Hematopoietic multipotent progenitor cell treated with erythropoietin and hydrocortisone succinate and interleukin-3 and kit ligand, for 15 days (in vitro differentiated cells): Measurements from ENCODE around the gene HOXC10.

Experiments
- DNase-seq: peaks from one replicate; pipeline ENCODE4 v3.0.0-alpha.2; 2015; ENCODE audit warnings: low spot score

HOXC10 gene

DNA sequence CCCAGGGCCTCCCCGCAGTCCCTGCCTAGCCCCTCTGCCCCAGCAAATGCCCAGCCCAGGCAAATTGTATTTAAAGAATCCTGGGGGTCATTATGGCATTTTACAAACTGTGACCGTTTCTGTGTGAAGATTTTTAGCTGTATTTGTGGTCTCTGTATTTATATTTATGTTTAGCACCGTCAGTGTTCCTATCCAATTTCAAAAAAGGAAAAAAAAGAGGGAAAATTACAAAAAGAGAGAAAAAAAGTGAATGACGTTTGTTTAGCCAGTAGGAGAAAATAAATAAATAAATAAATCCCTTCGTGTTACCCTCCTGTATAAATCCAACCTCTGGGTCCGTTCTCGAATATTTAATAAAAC, 45.5 kb downstream of the HOXC10 start:
- DNase-seq = no peak

GRCh38 chr12:54030889-54031471, 46.0 kb downstream of the HOXC10 start:
- no peak for DNase-seq

- DNase-seq = no peak
Observed at GRCh38 chr12:54031480-54031879, 46.5 kb downstream of the HOXC10 start.

DNA sequence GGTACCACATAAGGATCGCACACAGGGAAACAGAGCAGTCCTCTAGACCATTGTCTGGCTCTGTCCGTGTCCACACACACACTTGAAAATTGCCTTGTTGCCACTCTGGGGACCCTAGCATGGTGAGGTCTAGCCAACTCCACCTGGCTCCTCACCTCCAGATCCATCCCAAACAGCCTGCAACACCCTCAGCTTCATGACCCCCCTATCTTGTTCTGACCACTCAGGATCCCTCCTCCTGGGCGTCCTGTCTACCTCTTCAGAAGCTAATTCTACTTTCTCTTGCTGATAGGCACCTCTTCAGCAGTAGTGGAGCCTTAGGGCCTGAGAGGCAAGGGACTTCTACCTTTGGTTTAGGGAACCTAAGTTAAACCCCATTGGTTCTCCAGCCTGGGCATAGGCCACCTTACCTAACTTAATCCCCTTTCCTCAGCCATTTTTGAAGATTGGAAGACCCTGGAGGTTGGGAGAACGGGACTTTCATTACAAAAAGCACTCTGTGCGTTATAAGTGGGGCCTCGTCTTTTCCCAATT, 47.2 kb downstream of the HOXC10 start:
- no peak for DNase-seq

- DNase-seq = peak; percentile 51
Observed at GRCh38 chr12:54032627-54033100, 47.7 kb downstream of the HOXC10 start, which contains the start of gene HOXC5. TSS of gene HOXC5 (plus strand) at chr12:54033050. CDS start at chr12:54033123, 73 bp downstream.

- no peak for DNase-seq
Observed at GRCh38 chr12:54033106-54033979, 48.4 kb downstream of the HOXC10 start.

DNA sequence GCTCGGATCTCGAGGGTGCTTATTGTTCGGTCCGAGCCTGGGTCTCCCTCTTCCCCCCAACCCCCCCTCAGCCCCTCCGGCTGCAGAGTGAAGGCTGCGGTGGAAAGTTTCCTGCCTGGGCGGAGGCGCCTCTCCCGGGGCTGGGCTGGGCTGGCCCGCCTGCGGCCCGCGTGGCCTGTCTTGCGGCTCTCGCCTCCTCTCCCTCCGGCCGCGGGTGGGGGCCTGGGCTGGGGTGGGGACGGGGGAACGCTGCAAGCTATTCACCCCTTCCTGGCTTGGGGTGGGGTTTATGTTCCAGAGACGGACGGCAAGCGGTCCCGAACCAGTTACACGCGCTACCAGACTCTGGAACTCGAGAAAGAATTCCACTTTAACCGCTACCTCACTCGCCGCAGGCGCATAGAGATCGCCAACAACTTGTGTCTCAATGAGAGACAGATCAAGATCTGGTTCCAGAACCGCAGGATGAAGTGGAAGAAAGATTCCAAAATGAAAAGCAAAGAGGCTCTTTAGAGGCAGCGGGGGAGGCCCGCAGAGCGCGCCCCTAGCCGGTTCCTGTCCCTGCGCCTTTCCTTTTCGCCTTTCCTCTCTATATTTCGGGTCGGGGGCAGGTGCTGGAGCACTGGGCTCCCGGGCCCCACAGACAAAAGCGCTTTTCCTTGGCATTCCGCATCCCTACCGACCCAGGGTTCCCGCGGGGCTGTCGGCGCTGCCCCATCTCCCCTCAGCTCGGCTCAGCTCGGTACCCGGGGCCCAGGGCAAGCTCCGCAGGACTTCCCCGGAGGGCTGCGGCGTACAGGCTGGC, 49.2 kb downstream of the HOXC10 start:
- DNase-seq = no peak

DNA sequence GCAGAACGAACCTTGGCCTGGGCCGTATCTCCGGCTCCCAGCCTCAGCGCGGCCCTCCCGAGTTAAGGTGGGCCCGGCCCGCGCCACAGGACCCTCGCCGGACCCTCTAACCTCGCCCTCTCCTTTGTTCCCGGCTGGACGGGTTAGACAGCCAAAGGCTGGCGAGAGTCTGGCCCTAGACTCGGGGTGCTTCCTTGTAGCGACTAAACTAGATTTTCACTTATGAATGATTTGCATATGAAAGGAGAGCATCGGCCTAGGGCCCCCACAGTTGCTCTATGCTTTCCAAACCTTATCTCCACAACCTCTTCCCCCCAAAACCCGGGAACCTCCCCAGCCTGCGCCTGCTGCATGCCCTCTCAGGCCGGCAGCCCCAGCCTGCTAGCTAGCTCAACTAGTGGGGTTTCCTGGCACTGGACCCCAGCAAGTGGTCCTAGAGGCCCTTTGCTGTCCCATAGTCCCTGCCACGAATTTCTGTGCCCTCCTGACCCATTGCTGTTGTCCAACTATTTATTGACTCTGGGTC, 49.9 kb downstream of the HOXC10 start:
- no peak for DNase-seq

DNA sequence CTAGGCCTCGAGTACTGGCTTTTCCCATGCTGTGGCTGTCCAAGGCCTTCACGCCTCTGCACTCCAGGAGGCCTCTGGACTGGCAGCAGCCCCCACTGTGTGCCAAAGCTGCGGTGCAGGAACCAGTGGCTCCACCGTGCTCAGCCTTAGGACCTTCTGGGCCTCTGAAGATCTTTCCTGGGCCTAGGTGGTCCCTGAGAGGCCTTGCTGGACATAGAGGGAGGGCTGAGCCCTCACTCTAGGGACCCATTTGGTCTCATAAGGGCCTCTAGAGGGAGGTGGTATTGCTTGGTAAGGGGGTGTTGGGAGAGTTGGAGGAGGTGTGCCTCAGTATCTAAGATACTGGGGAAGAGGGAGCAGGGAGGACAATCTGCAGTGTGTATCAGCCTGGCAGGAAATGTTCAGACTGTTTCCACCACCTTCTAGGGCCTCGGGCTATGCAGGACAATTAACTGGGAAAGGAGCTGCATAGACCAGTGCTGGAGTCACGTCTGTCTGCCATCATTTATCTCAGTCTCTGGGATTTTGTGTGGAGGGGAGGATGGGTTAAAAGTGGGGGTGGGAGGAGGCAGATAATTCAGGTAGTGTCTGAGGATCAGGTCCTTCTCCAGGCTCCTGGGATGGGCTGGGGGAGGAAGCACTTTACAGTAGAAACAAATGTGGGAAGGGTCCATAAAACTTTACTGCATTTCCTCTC, 50.8 kb downstream of the HOXC10 start:
- no peak for DNase-seq

DNA sequence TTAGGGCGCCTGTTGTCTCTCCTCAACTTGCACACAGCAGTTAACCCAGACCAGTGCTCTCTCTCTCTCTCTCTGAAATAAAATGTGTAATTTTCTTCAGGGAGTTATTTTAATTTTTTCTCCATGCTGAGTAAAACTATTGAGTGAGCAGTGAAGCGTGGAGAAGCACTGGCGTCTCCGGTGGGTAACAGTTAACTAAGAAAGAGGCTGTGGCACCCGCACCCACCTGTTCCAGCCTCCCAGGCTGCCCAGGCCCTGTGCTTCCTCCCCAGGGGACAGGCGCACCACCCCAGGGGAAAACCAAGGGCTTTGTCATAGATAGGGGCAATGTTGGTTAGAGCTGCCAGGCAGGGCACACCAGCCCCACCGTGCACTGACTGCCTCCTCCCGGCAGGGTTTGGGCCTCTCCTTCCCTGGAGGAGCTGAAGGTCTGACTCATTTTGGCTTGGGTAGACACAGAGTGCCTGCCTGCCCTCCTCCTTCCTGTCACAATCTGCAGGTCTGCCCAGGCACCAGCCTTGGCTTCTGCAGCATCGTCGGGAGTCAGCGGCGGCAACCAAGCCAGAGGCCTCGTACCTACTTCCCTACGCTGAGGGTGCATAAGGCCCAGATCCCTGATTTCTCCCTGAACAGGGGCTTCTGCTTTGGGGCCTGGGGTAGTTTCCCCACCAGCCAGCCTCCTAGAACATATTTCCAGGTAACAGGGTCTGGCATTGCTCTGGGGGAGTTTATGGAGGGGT, 51.8 kb downstream of the HOXC10 start:
- no peak for DNase-seq

DNA sequence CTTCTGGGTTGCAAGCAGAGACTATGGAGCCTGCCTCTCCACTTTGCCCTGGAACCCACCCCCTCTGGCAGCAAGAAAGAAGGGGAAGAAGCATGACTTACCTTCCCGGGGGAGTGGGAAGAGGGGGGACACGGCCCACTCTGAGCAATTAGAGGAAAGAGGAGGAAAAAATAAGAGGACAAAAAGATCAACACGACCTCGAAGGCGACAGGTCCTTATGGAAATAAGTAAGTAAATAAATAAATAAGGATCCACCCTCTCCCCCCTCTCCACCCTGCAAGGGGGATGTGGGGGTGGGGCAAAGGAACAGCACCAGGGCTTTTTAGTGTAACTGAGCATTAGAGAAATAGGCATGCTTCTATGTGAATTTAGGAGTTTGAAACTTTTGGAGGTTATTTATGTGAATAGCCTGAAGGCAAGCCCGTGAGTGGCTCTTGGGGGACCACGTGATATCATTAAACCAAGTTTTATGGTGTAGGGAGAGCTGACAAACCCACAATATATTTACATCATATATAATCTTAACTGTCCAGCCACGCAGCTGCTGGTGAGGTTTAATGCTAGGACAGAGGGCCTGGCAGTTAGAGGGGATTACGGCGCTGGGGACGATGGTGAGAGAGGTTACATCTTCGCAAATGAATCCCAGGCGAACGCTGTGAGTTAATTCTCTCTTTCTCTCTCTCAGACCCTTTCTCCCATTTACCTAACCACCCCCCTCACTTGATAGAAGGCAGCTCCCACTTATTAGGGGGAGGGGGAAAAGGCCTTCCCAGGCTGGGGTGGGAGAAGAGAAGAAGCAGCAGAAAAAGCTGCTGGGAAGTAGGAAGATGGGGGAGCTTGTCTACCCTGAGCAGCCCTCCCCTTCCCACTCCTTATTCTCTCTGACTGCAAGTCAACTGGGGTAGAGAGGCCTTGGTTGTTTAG, 52.7 kb downstream of the HOXC10 start:
- DNase-seq = no peak

DNA sequence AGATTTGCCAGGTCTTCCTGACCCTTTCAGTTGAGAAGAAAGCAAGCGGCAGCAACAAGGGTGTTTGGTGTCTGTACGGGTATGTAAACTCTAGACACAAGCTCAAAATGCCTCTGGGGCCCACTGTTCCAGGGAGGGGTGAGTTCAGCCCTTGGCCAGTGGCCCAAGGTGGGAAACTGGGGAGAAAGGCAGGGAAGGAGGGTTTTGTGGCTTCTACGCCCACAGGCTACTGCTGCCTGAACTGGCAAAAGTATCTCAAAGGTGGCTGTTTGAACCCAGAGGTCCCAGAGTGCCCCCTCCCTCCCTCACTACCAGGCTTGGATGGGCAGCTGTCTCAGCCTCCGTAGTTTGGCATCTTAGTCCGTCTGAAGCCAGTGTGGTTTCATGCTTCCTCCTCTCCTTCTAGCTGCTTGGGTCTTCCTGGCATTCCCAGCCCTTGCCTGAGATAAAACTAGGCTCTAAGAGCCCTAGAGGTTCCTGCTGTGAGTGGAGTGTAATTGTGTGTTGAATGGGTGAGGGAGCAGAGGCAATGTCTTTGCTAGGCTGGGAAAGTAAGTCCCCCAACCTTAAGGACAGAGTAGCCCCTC, 53.4 kb downstream of the HOXC10 start:
- DNase-seq = no peak

DNA sequence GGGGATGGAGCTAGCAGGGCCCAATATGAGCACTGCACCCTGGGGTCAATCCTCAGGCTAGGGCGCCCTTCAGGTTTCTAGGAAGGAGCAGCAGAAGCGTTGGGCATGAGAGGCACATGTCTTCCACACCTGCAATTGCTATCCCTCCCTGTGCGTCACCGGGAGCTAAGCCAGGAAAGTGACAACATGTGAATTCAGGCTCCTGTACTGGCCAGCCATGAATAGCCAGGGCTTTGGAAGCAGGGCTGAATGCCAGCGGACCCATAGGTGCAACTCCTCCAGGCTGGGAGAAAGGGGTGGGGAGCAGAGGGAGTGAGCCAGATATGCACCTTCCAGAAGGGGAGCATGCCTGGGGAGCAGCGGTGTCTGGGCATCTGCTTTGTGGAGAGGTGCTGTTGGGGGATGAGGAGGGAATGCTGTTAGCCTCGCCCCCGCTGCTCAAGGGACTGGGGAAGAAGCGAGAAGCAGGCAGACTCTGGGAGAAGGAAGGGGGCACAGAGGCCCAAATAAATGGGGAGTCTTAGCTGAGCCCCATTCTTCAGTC, 54.0 kb downstream of the HOXC10 start:
- DNase-seq = no peak

DNA sequence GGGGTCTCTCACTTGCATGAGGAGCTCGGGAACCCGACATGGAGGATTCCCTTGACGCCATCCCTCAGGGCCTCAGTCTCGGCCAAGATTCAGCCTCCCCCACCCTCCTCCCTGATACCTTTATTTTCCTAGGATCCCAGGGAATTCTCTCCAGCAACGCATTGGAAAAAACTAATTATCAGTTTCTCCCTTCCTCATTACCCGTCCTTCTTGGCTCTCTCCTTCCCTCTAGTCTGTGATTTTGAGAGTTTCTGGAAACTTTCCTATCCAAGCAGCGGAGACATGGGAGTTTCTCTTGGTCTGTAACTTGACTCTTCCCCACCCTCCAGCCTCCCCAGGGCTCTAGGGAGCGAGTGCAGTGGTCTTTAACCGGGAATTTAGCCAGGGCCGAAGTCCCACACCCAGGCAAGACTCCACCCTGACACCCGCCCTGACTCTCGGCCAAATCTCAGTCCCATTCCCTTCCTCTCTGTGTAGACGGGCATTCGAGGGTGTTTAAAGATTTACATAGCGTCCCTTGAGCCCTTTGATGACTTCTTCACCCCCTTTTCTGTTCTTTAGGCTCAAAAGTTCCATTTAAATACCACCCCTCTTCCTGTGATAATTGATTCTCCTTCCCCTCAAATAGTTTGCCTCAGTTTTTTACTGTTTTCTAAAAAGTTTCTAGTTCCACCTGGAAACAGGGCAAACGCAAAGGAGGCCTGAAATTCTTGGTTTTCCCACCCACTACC, 54.6 kb downstream of the HOXC10 start:
- DNase-seq = no peak
